ENCODE data around the gene RPS6KA3.

GRCh38 chrX:20230406-20230805 lies 36.3 kb downstream of the RPS6KA3 start:
- no peak for TF ChIP-seq CTCF (IDR thresholded peaks at IDR 0.05; ENCODE audit: borderline replicate concordance, extremely low read depth, low read length, poor library complexity, severe bottlenecking)
- TF ChIP-seq EZH2 (IDR thresholded peaks at IDR 0.05; ENCODE audit: borderline replicate concordance, low read depth, low read length, severe bottlenecking) = no peak
